Endodermal cell (in vitro differentiated cells): ENCODE results near the gene KCND3. TPM values are rescaled to one million over a fixed set of nuclear protein-coding genes. Genes with fewer than 3 reads are reported as not detected.

Experiments used
- DNase-seq: peaks from one replicate; pipeline ENCODE4 v3.0.0-alpha.2; 2017
- H3K27ac ChIP-seq: 2 replicates; pipeline ENCODE4 v1.5.1; 2013; ENCODE audit warnings: mild to moderate bottlenecking, low read depth, low read length, moderate library complexity
- H3K27me3 ChIP-seq: 2 replicates; pipeline ENCODE4 v1.6.1; 2013; ENCODE audit warnings: mild to moderate bottlenecking, low read length, moderate library complexity; ENCODE audit not compliant: insufficient read depth, control insufficient read depth, poor library complexity, severe bottlenecking
- H3K36me3 ChIP-seq: 2 replicates; pipeline ENCODE4 v1.7.0; 2013; ENCODE audit warnings: mild to moderate bottlenecking, low read length, moderate library complexity; ENCODE audit not compliant: control insufficient read depth, insufficient read depth
- H3K4me1 ChIP-seq: one replicate; pipeline ENCODE4 v1.7.0; 2013; ENCODE audit warnings: low read length; ENCODE audit not compliant: control insufficient read depth, insufficient read depth
- H3K4me3 ChIP-seq: 2 replicates; pipeline ENCODE4 v1.5.1; 2013; ENCODE audit warnings: mild to moderate bottlenecking, low read length, moderate library complexity
- H3K9ac ChIP-seq: 2 replicates; pipeline ENCODE4 v1.6.1; 2013; ENCODE audit warnings: mild to moderate bottlenecking, low read length, moderate library complexity; ENCODE audit not compliant: poor library complexity, severe bottlenecking; ENCODE audit errors: extremely low read depth
- H3K9me3 ChIP-seq: 2 replicates; pipeline ENCODE4 v1.6.1; 2013; ENCODE audit warnings: mild to moderate bottlenecking, low read length, moderate library complexity; ENCODE audit not compliant: control insufficient read depth
- H3K27ac Mint-ChIP-seq: 2 replicates; pipeline ENCODE4 v1.8.0; 2020; ENCODE audit warnings: mixed read lengths
- H3K27me3 Mint-ChIP-seq: 2 replicates; pipeline ENCODE4 v1.8.0; 2021; ENCODE audit warnings: mild to moderate bottlenecking, mixed read lengths; ENCODE audit not compliant: insufficient read depth
- H3K36me3 Mint-ChIP-seq: 2 replicates; pipeline ENCODE4 v1.8.0; 2020; ENCODE audit warnings: low read depth, mixed read lengths
- H3K4me1 Mint-ChIP-seq: 2 replicates; pipeline ENCODE4 v1.8.0; 2020; ENCODE audit warnings: mixed read lengths
- H3K4me3 Mint-ChIP-seq: 2 replicates; pipeline ENCODE4 v1.8.0; 2020; ENCODE audit warnings: mild to moderate bottlenecking, moderate library complexity, mixed read lengths
- H3K9me3 Mint-ChIP-seq: 2 replicates; pipeline ENCODE4 v1.8.0; 2020; ENCODE audit warnings: mild to moderate bottlenecking, mixed read lengths
- WGBS, 2 experiments: methylation state at CpG; one replicate each; pipeline versions ENCODE4 v1.1.5 to v1.1.7; 2013; ENCODE audit warnings: missing lambda C conversion rate in 2 of 2, mixed read lengths in 1 of 2; ENCODE audit not compliant: insufficient coverage in 1 of 2, insufficient read length in 1 of 2; 5-methylcytosine and 5-hydroxymethylcytosine counted together
- total RNA-seq, 2 donors: library from RNA; stranded (reverse); fragmentation: NEBNext Ultra II Directional in 1 of 2; extraction: Animal tissue kit (Norgen Biotek cat#: 25700) in 1 of 2; gene quantifications; 2 replicates in 1 of 2; 3 replicates in 1 of 2; pipeline ENCODE4 v1.2.1, GENCODE V29; 2021
- TF ChIP-seq, protein P1 (sequence below): fragments of 200-600 bp; sonication (generic); conservative IDR thresholded peaks from 2 replicates; pipeline ENCODE4 v1.5.0; 2021; ENCODE audit warnings: antibody characterized with exemption, mild to moderate bottlenecking

Gene KCND3
- total RNA-seq, 2 donors from 2014 or later = 0.13 TPM; not detected in 1

DNA sequence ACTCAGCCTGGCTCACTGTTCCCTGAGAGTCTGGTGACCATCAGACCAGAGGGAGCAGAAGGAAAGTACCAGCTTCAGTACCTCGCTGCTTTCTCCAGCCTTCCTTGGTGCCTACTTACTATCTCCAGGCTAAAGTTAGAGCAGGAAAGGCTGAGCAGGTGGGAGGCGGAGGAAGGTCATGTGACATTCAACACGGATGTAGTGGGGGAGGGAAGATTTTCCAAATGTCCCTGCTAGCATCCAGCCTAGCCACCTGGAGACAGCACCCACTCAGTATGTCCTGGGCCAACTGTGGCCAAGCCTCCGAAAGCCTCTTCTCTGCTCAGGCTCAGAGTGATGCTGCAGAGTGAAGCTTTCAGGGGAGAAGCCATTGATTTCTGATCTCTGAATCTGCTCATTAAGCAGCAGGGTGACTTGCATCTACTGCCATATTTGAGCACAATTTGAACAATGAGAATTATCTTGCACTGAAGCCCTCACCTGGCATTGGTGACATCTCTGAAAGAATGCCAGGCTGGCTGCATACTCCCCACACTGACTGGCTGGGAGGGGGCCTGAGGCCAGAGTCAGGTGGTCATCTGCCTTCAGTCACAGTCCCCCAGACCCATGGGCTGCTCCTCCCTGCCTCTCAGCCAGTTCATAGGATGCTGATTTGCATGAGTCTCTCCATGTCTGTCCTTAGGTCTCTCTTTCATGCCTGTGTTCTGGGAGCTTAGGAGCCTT, 86.2 kb downstream of the KCND3 start:
- H3K9me3 Mint-ChIP-seq = no peaks in the 10 kb centered on the region
- no peak overlapping the region for H3K27ac Mint-ChIP-seq
- Histone ChIP-seq H3K9me3 (no peaks in the 10 kb centered on the region), H3K27me3 (peaks cover 44% of the 10 kb centered on the region), H3K27ac (no peak overlapping the region), H3K4me1 (peaks cover 17% of the 10 kb centered on the region), H3K36me3 (no peaks in the 10 kb centered on the region), H3K4me3 (no peak overlapping the region), H3K9ac (no peak overlapping the region)
- TF ChIP-seq, protein P1, sequence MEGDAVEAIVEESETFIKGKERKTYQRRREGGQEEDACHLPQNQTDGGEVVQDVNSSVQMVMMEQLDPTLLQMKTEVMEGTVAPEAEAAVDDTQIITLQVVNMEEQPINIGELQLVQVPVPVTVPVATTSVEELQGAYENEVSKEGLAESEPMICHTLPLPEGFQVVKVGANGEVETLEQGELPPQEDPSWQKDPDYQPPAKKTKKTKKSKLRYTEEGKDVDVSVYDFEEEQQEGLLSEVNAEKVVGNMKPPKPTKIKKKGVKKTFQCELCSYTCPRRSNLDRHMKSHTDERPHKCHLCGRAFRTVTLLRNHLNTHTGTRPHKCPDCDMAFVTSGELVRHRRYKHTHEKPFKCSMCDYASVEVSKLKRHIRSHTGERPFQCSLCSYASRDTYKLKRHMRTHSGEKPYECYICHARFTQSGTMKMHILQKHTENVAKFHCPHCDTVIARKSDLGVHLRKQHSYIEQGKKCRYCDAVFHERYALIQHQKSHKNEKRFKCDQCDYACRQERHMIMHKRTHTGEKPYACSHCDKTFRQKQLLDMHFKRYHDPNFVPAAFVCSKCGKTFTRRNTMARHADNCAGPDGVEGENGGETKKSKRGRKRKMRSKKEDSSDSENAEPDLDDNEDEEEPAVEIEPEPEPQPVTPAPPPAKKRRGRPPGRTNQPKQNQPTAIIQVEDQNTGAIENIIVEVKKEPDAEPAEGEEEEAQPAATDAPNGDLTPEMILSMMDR = no peak
- peaks cover 36% of the 10 kb centered on the region for H3K4me1 Mint-ChIP-seq
- peaks cover 30% of the 10 kb centered on the region for H3K27me3 Mint-ChIP-seq
- WGBS, 2 experiments = 56 to 82% methylated on average over 2 to 4 of the region's 4 CpGs
- DNase-seq = peak; percentile 44
- H3K4me3 Mint-ChIP-seq = no peak overlapping the region
- H3K36me3 Mint-ChIP-seq = no peaks in the 10 kb centered on the region

DNA sequence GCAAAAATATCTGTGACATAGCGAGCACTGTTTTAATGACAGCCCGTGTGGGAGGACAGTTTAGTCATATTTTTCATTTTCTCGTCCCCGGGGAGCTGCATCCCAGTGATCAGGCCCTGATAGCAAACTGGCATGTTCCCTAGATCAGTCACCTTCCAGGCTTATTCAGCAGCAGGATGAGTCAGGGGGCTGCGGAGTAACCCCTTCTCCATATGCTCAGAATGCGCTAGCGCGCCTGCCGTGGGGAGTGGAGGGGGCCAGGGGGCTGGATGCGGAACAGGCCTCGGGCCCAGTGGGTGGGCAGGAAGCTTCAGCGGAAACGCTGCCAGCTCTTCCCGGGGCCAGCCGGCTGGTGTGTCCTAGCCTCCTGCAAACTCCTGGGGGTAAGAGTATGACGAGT, 94.0 kb downstream of the KCND3 start:
- H3K4me1 ChIP-seq = peaks cover 7% of the 10 kb centered on the region
- H3K27me3 ChIP-seq = peaks cover 78% of the 10 kb centered on the region
- Mint-ChIP-seq H3K9me3 (no peaks in the 10 kb centered on the region), H3K4me1 (peaks cover 17% of the 10 kb centered on the region), H3K27me3 (peaks cover 20% of the 10 kb centered on the region), H3K36me3 (no peaks in the 10 kb centered on the region), H3K4me3 (no peak overlapping the region), H3K27ac (no peak overlapping the region)
- DNase-seq = peak; percentile 50
- no peaks in the 10 kb centered on the region for H3K9me3 ChIP-seq
- no peaks in the 10 kb centered on the region for H3K36me3 ChIP-seq
- H3K9ac ChIP-seq = no peak overlapping the region
- H3K4me3 ChIP-seq = no peak overlapping the region
- no peak overlapping the region for H3K27ac ChIP-seq
- TF ChIP-seq, protein P1 = no peak
- 56 to 67% methylated on average over 5 to 16 of the region's 16 CpGs for WGBS, 2 experiments

DNA sequence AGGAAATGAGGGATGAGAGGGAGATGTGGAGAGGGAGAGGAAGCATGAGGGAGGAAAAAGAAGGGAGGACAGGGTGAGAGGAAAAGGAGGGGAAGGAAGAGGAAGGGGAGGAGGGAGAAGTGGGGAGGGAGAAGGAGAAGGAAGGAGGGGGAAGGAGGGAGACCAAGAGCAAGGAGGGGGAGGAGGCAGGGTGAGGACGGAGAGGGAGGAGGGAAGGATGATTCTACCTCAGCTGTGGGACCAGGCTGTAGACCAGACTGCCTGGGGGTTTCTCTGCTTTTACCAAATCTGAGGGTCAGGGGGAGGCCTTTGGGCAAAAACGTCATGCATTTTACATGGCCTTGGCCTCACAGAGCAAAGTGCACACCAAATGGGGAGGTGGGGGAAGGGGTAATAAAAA, 94.5 kb downstream of the KCND3 start:
- Mint-ChIP-seq H3K9me3 (no peaks in the 10 kb centered on the region), H3K27me3 (peaks cover 20% of the 10 kb centered on the region), H3K36me3 (no peaks in the 10 kb centered on the region), H3K27ac (no peak overlapping the region), H3K4me1 (peaks cover 13% of the 10 kb centered on the region), H3K4me3 (no peak overlapping the region)
- TF ChIP-seq, protein P1 = no peak
- H3K9me3 ChIP-seq = no peaks in the 10 kb centered on the region
- no peak overlapping the region for H3K27ac ChIP-seq
- H3K9ac ChIP-seq = no peak overlapping the region
- H3K27me3 ChIP-seq = peaks cover 81% of the 10 kb centered on the region
- H3K4me1 ChIP-seq = peaks cover 7% of the 10 kb centered on the region
- 51% methylated on average over 2 of the region's 2 CpGs; no CpG with 5 or more reads in 1 of the 2 experiments for WGBS, 2 experiments
- H3K4me3 ChIP-seq = no peak overlapping the region
- H3K36me3 ChIP-seq = no peaks in the 10 kb centered on the region
- no peak for DNase-seq
